GM18868 (cell line): ENCODE results near the gene KLK2.

ENCODE experiments used
- ATAC-seq: cut with Tn5 transposase; IDR thresholded peaks from one replicate; pipeline ENCODE4 v1.9.1; 2021; ENCODE audit warnings: mild to moderate bottlenecking, moderate library complexity; ENCODE audit not compliant: unreplicated experiment

KLK2 gene

GRCh38 chr19:50921426-50922316 is 48.4 kb downstream of the KLK2 start:
- no peak for ATAC-seq

GRCh38 chr19:50922317-50922853 is 49.1 kb downstream of the KLK2 start:
- no peak for ATAC-seq

- no peak for ATAC-seq
Measured at GRCh38 chr19:50924586-50924985, 51.3 kb downstream of the KLK2 start.

- no peak for ATAC-seq
Measured at GRCh38 chr19:50925734-50926133, 52.5 kb downstream of the KLK2 start.

GRCh38 chr19:50926144-50926543 is 52.9 kb downstream of the KLK2 start:
- no peak for ATAC-seq

- ATAC-seq = no peak
Measured at GRCh38 chr19:50928831-50929230, 55.6 kb downstream of the KLK2 start.
